Right renal cortex interstitium (tissue), 3 donors: Measurements from ENCODE around the gene SSB. TPM values are rescaled to one million over a fixed set of nuclear protein-coding genes. Genes with fewer than 3 reads are reported as not detected.
"Not testable (repeated sequence)": the region's sequence is repeated elsewhere in the genome, so short reads cannot be mapped to it uniquely, and the experiment has no call there.

Source experiments
- DNase-seq, 3 donors: peaks; one replicate each; pipeline ENCODE4 v3.0.0-alpha.2; 2013; ENCODE audit warnings: low read depth in 3 of 3, low spot score in 2 of 3
- polyA plus RNA-seq, 3 donors: library from polyadenylated mRNA; unstranded; fragments of 120-200 nt; gene quantifications; one replicate each; pipeline ENCODE4 v1.2.1, GENCODE V29; 2013; ENCODE audit not compliant: insufficient read length in 3 of 3

SSB gene
- polyA plus RNA-seq, 3 donors = 215 to 217 (median 216) TPM

GRCh38 chr2:169827272-169828140, 28.8 kb downstream of the SSB start, which contains the start of gene UBR3:
Gene UBR3, plus strand, starts transcription at chr2:169827454. Its CDS starts 54 bp downstream, at chr2:169827508.
- DNase-seq = peak in 2 of 3 donors; percentile 81 to 86

GRCh38 chr2:169828141-169828811, 29.6 kb downstream of the SSB start:
- DNase-seq = peak in 1 of 3 donors; percentile 12

- no peak for DNase-seq
These were observed 35.7 kb downstream of the SSB start for GRCh38 chr2:169834401-169834800.

- DNase-seq = no peak
These were observed 40.2 kb downstream of the SSB start for GRCh38 chr2:169838743-169839489.

- no peak for DNase-seq
These were observed 41.5 kb downstream of the SSB start for GRCh38 chr2:169839954-169840746.

GRCh38 chr2:169840747-169841142, 42.1 kb downstream of the SSB start:
- no peak for DNase-seq

- not testable (repeated sequence) for DNase-seq
These were observed 43.0 kb downstream of the SSB start for GRCh38 chr2:169841625-169842024.

GRCh38 chr2:169845016-169845415, 46.3 kb downstream of the SSB start:
- no peak for DNase-seq

GRCh38 chr2:169848959-169849693, 50.5 kb downstream of the SSB start:
- DNase-seq = not testable (repeated sequence)

GRCh38 chr2:169849710-169850109, 51.0 kb downstream of the SSB start:
- no peak for DNase-seq

GRCh38 chr2:169853041-169853668, 54.5 kb downstream of the SSB start:
- DNase-seq = no peak

- not testable (repeated sequence) for DNase-seq
These were observed 56.9 kb downstream of the SSB start for GRCh38 chr2:169855281-169856258.

- DNase-seq = no peak
These were observed 60.8 kb downstream of the SSB start for GRCh38 chr2:169859423-169859822.

- no peak for DNase-seq
These were observed 61.5 kb downstream of the SSB start for GRCh38 chr2:169860149-169860548.
